Measurements from ENCODE around the gene TAL1. TPM values are rescaled to one million over a fixed set of nuclear protein-coding genes. Genes with fewer than 3 reads are reported as not detected.

Gene TAL1
- total RNA-seq, 1 donor from 2014 or later, result 0.69 TPM

GRCh38 chr1:47192458-47193384 is 39.3 kb downstream of the TAL1 start:
- H3K4me3 ChIP-seq (ENCODE audit: low read depth, low read length), result no peak overlapping the region
- no peak for DNase-seq (ENCODE audit: low read depth)
- peak; percentile 98 for TF ChIP-seq CTCF (conservative IDR thresholded peaks at IDR 0.05; ENCODE audit: low read depth, low read length)

DNA sequence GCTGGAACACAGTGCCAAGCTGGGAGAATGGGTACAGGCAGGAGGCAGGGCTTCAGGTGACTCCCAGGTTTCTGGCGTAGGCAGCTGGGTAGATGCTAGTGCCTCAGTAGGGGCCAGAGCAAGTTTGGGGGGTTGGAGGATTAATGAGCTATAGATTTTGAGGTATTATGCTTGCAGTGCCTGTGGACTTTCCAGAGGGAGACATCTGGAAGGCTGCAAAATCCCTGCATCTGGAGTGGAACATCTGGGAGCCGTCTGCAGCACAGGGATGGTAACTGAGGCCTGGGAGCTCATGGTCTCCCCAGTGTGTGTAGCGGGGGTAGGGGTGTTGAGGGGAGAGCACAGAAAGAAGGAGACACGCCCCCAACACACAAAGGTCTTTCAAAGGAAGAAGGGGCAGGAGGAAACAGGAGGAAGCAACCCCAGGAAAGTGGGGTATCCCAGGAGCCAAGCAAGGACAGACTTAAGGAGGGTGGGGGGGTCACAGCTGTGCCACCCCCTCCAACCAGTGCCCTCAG is 40.0 kb downstream of the TAL1 start:
- H3K4me3 ChIP-seq (ENCODE audit: low read depth, low read length), result peak overlapping the region; percentile 9
- no peak for DNase-seq (ENCODE audit: low read depth)
- TF ChIP-seq CTCF (conservative IDR thresholded peaks at IDR 0.05; ENCODE audit: low read depth, low read length), result no peak

DNA sequence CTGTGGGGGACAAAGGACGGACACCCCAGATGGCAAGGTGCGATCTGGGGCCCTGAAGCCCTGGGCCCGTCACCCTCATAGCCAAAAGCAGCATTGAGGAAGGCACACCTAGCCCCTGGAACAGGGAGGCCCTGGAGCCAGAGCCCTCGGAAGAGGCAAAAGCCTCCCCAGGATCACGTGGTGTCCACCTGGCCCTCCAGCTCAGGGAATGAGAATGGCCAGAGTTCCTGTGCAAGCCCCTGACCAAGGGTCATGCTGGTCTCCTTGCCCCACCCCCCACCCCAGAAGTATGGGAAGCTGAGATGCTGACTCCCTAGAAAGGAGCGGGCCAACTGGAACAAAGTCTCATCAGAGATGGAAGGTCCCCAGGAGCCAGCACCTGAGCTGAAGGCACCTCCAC is 41.2 kb downstream of the TAL1 start:
- no peak overlapping the region for H3K4me3 ChIP-seq (ENCODE audit: low read depth, low read length)
- no peak for DNase-seq (ENCODE audit: low read depth)
- no peak for TF ChIP-seq CTCF (conservative IDR thresholded peaks at IDR 0.05; ENCODE audit: low read depth, low read length)

DNA sequence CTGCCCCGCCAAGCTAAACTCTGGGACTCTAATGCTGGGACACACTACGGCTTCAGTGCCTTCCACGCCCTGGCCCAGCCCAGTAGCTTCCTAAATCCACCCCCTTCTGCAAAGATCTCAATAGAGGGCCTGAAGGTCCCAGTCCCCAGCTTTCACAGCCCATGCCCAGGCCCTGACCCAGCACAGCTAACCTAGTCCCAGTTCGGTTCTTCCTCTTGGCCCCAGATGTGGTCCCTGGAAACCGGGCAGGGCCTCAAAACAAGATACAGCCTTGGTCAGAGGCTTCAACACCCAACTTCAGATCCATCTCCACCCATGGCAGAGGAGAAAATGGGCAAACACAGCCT is 41.5 kb downstream of the TAL1 start:
- DNase-seq (ENCODE audit: low read depth), result no peak
- no peak overlapping the region for H3K4me3 ChIP-seq (ENCODE audit: low read depth, low read length)
- no peak for TF ChIP-seq CTCF (conservative IDR thresholded peaks at IDR 0.05; ENCODE audit: low read depth, low read length)

DNA sequence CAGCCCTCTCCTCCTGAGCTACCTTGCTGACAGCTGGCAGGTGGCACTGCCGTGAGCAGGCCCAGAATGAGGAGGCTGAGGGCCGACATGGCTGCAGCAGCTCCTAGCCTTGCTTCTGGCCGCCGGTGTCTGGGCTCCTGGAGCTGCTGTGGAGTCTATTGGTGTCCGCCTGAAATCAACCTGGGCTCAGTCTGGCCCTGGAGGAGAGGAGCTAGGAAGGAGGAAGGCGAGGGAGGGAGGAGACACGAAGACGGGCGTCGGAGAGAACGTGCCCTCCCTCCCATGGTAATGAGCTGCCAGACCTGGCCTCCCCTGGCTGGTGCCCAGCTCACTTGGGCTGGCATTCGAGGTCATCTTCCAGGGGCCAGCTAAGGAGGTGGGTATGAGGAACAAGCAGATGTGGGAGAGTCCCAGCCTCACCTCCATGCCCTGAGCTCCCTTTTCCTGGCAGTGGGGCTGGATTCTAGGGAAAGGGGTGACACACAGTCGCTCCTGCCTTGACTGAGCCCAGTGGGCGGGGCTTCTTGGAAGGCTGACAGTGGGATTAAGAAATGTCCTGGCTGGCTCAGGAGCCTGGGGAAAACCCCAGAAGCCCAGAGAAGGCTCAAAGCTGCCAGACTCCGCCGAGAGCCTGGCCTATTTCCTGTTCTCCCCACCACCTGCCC is 42.0 kb downstream of the TAL1 start, which contains the start of gene PDZK1IP1:
PDZK1IP1 (minus strand) TSS at position 193 of the 665 bp plus-strand sequence; CDS start at position 89, 104 bp downstream.
- no peak for TF ChIP-seq CTCF (conservative IDR thresholded peaks at IDR 0.05; ENCODE audit: low read depth, low read length)
- peak within 1 kb of the TSS; percentile 67 for H3K4me3 ChIP-seq (ENCODE audit: low read depth, low read length)
- peak; percentile 97 for DNase-seq (ENCODE audit: low read depth)

GRCh38 chr1:47188791-47189785 is 42.9 kb downstream of the TAL1 start:
- DNase-seq (ENCODE audit: low read depth), result no peak
- no peak for TF ChIP-seq CTCF (conservative IDR thresholded peaks at IDR 0.05; ENCODE audit: low read depth, low read length)
- peak overlapping the region; percentile 67 for H3K4me3 ChIP-seq (ENCODE audit: low read depth, low read length)

Data from epithelial cell of proximal tubule (primary cell).